Prostate gland (tissue), 2 donors: ENCODE results near the gene SKAP2.

ENCODE experiments used
- CTCF ChIP-seq, 4 experiments: fragments of 200-600 bp in 2 of 4; fragments of 450-650 bp in 2 of 4; sonication (generic) in 2 of 4; IDR thresholded peaks; 1 replicate in 3 of 4; 2 replicates in 1 of 4; pipeline ENCODE4 v1.5.1; 2016 to 2019; ENCODE audit warnings: antibody characterized with exemption in 4 of 4, mild to moderate bottlenecking in 2 of 4, moderate library complexity in 2 of 4
- POLR2A ChIP-seq: fragments of 450-650 bp; IDR thresholded peaks from one replicate; pipeline ENCODE4 v1.6.1; 2016; ENCODE audit warnings: antibody characterized with exemption, mild to moderate bottlenecking

DNA sequence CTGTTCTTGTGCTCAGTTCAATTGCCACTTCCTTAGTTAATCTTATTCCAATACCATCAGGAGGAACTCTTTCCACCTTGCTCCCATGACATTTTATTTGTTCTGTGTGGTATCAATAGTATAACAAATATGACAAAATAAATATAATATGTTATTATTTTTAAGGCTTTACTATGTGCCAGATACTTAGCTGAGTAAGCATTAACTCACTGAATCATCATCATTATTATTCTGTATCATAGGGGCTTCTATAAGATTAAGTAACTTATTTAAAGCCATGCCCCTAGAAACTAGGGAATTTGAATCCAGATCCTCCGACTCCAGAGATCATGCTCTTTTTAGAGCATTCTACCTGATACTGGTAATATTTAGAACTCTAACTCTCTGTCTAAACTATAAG is 33.5 kb upstream of the SKAP2 start:
- TF ChIP-seq POLR2A (no peak), CTCF (IDR thresholded peaks at IDR 0.05) (no peak)
